ENCODE data around the gene PPP1R9A.

The PPP1R9A gene

DNA sequence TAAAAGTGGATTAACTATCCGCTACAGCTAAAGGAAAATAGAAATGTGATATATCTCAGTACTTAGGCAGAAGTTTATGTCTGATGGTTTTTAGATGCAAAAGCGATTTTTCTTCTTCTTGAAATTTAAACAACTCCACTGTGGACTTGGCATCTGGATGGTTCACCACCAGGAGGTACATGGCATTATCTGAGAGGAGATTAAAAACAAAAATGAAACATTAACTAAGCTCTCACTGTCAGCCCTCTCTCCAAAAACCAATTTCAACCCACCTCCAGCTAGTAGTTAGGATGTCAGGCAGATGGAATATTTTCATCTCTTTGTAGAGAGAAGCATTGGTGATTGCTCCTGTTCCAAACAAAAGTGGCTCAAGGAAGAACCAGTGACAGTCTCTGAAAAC lies 404.0 kb downstream of the PPP1R9A start:
- no peak for DNase-seq

GRCh38 chr7:95312561-95312960 lies 405.2 kb downstream of the PPP1R9A start:
- no peak for DNase-seq

DNA sequence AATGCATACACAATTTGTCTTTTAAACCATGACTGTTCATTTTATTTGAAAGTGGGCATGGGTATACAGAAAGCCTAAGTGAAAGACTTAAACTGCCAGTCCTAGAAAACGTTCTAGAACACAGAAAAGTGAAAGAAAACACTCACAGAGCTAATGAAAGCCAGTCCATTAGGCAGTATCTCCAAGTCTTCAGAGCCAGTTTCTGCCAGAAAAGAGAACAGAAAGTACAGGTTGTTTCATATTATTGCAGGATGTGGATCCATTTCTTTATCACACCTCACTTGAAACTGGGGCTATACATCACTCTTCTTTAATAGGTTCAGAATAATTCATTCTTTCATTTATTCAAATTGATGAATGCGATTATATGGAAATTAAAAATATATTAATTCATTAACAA lies 409.2 kb downstream of the PPP1R9A start:
- no peak for DNase-seq

- DNase-seq = no peak
These were observed 410.2 kb downstream of the PPP1R9A start for GRCh38 chr7:95317546-95317945.

- no peak for DNase-seq
These were observed 410.6 kb downstream of the PPP1R9A start for GRCh38 chr7:95317966-95318365.

- DNase-seq = no peak
These were observed 411.2 kb downstream of the PPP1R9A start for GRCh38 chr7:95318501-95319100.

GRCh38 chr7:95319570-95319969 lies 412.2 kb downstream of the PPP1R9A start:
- no peak for DNase-seq

DNA sequence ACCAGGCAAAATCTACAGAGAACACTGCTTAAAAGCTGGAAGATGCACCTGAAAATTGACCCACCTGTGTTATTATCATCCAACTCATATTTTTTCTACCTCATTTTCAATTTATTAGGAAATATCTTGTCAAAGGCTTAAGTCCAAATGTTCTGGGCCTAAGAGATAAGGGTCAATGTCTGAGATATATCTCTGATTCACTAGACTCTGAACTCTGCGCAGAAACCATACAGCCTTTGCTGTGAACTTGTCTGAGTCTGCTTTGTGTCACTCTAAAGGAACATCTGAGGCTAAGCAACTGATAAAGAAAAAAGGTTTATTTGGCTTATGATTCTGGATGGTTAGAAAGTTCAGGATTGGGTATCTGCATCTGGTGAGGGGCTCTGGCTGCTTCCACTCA lies 413.3 kb downstream of the PPP1R9A start:
- no peak for DNase-seq

DNA sequence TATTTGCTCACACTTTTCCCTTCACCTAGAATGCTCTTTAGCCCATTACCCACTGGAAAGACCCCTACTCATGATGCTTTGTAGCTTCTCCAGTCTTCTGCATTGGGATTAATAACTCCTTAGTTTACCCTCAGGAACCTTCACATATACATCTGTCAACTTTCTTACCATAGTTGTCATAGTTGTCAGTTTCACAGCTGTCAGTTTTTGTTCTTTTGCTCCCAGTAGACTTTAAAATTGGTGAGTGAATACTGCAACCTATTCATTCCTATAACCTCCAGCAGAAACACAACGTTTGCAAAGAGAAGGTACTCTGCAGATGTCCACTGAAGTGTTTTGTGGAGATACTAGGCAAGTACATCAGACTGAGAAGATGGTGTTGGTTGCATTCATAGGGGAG lies 414.3 kb downstream of the PPP1R9A start:
- no peak for DNase-seq

- no peak for DNase-seq
These were observed 415.0 kb downstream of the PPP1R9A start for GRCh38 chr7:95322396-95322795.

DNA sequence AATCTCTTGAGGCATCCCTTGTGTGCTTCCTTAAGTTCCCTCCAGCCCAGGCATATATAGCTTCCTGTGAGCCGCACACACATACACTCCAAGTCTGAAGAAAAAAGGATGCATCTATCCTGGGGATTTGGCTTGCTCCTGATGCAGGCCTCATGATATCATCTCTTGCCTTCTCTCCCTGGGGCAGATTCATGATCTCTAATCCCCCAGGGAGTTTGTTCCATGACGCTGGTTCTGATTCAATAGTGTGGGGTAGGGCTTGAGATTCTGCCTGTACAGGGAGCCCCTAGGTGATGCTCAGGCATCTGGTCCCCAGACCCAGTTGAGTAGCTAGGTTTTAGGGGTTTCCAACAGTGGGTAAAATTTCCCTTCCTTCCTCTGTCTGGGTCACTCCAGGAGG lies 415.5 kb downstream of the PPP1R9A start:
- no peak for DNase-seq

- DNase-seq = no peak
These were observed 416.2 kb downstream of the PPP1R9A start for GRCh38 chr7:95323410-95324129.

DNA sequence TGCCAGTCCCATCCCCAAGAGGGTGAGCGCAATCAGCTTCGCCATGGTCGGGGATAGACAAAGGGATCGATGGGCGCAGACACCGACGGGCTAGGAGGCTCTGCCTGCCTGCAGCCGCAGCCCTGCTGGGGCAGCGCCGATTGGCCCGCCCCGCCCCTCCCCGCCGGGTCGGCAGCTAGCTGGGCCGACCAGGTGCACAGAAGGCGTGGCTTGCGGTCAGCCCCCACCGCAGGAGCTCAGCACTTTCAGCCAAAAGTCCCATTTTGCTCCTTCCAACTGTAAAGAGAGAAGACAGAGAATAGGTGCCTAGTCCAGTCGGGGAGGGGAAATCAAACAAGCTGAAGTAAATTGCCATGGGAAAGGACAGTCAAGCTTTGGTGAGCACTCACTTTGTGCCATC lies 417.0 kb downstream of the PPP1R9A start, which contains the start of gene PON1:
Gene PON1 (minus strand): TSS at position 102 of the 400 bp plus-strand sequence. CDS start 57 bp downstream, at position 45.
- DNase-seq = no peak

GRCh38 chr7:95327356-95327755 lies 420.0 kb downstream of the PPP1R9A start:
- no peak for DNase-seq

- no peak for DNase-seq
These were observed 423.0 kb downstream of the PPP1R9A start for GRCh38 chr7:95330204-95330960.

DNA sequence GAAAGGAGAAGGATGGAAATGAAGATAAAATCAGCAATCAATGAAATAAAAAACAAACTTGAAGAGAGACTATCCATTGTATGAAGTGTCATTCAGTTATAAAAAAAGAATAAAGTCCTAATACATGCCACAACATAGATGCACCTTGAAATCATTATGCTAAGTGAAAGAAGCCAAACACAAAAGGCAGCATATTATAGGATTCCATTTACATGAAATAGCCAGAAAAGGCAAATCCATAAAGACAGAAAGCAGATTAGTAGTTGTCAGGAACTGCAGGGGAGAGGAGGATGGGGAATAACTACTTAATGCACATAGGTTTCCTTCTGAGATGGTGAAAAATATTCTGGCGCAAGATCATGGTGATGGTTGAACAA lies 423.6 kb downstream of the PPP1R9A start:
- no peak for DNase-seq

DNA sequence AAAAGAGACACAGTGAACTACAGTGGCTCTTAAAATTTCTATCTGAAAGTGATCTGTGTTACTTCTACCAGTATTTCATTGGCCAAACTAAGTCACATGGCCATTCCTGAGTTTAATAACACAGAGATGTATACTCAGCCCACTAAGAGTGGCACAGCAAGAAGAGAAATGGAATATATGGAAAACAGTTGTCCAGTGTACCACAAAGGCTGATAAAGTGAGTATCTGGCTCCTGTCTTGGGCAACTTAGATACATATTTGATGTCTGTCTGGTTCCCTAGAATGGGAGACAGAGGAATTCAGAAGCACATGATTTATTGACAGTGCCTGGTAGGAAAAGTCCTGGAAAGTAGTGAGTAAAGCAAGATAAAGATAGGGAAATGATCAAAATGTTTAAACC lies 427.1 kb downstream of the PPP1R9A start:
- DNase-seq = no peak

GRCh38 chr7:95335093-95335492 lies 427.7 kb downstream of the PPP1R9A start:
- DNase-seq = no peak

GRCh38 chr7:95338832-95339231 lies 431.4 kb downstream of the PPP1R9A start:
- no peak for DNase-seq

DNA sequence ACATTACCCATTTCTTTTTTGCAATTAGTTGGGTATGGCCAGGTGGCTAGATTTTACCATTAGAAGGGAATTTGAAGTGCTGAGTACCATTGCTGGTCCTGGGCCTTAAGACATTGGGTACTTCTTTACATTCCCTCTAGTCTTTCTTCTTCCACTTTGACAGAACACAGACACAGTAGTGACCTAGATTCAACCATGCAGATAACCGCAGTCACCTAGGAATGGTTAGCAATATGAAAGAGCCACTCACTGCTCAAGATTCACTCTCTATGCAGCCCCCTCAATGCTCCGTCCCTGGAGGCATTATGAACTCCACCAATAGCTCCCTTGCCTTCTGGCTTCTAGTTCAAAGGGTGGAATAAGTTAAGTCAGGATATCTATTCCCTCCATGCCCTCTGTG lies 433.1 kb downstream of the PPP1R9A start:
- DNase-seq = no peak

DNA sequence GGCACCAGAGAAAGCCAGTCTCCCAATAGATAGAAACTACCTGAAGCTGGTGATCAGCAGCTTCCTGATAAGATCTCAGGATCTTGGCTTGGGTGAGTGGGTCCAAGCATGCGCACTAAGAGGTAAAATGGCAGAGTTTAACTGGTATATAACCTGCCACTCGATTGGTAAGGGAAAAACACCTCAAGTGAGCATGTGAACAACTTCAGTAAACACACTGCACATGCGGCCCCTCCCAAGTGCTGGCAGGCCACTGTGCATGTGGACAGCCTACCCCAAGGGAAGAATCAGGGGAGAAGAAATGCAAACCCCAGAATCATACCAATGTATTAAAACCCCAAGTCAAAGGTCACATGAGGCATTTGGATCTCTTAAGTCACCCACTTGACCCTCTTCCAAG lies 434.6 kb downstream of the PPP1R9A start:
- no peak for DNase-seq

- no peak for DNase-seq
These were observed 435.4 kb downstream of the PPP1R9A start for GRCh38 chr7:95342642-95343307.
